Activated T-cell treated with anti-CD3 and anti-CD28 coated beads for 1 hour (primary cell): ENCODE results near the gene CRTAP.
"Not testable (repeated sequence)": the region's sequence is repeated elsewhere in the genome, so short reads cannot be mapped to it uniquely, and the experiment has no call there.

ENCODE experiments used
- DNase-seq: peaks from one replicate; pipeline ENCODE4 v3.0.0-alpha.2; 2020; ENCODE audit warnings: low read depth

CRTAP gene

GRCh38 chr3:33144433-33144832 lies 30.6 kb downstream of the CRTAP start:
- DNase-seq: peak; percentile 6

- DNase-seq: no peak
Observed at GRCh38 chr3:33145221-33145900, 31.5 kb downstream of the CRTAP start.

GRCh38 chr3:33145901-33146580 lies 32.2 kb downstream of the CRTAP start:
- no peak for DNase-seq

- no peak for DNase-seq
Observed at GRCh38 chr3:33146791-33147445, 33.1 kb downstream of the CRTAP start.

- no peak for DNase-seq
Observed at GRCh38 chr3:33149342-33149741, 35.5 kb downstream of the CRTAP start.

GRCh38 chr3:33152363-33153360 lies 38.8 kb downstream of the CRTAP start:
- DNase-seq: no peak

- DNase-seq: no peak
Observed at GRCh38 chr3:33153782-33154181, 40.0 kb downstream of the CRTAP start.

GRCh38 chr3:33155301-33155700 lies 41.5 kb downstream of the CRTAP start:
- DNase-seq: no peak

GRCh38 chr3:33159234-33159633 lies 45.4 kb downstream of the CRTAP start:
- DNase-seq: no peak

GRCh38 chr3:33159981-33160380 lies 46.2 kb downstream of the CRTAP start:
- DNase-seq: no peak

GRCh38 chr3:33162621-33163020 lies 48.8 kb downstream of the CRTAP start:
- not testable (repeated sequence) for DNase-seq

GRCh38 chr3:33165372-33165771 lies 51.6 kb downstream of the CRTAP start:
- DNase-seq: no peak

- DNase-seq: no peak
Observed at GRCh38 chr3:33166095-33166494, 52.3 kb downstream of the CRTAP start.

- no peak for DNase-seq
Observed at GRCh38 chr3:33167284-33167683, 53.5 kb downstream of the CRTAP start.

GRCh38 chr3:33167716-33168336 lies 54.0 kb downstream of the CRTAP start:
- DNase-seq: no peak

- no peak for DNase-seq
Observed at GRCh38 chr3:33170531-33170930, 56.7 kb downstream of the CRTAP start.

- DNase-seq: no peak
Observed at GRCh38 chr3:33171580-33171979, 57.8 kb downstream of the CRTAP start.

GRCh38 chr3:33173103-33173502 lies 59.3 kb downstream of the CRTAP start:
- DNase-seq: no peak

GRCh38 chr3:33173672-33174071 lies 59.9 kb downstream of the CRTAP start:
- DNase-seq: no peak

GRCh38 chr3:33174095-33174494 lies 60.3 kb downstream of the CRTAP start:
- no peak for DNase-seq

GRCh38 chr3:33174711-33175414 lies 61.0 kb downstream of the CRTAP start:
- DNase-seq: no peak
